ENCODE data around the gene MB. TPM values are rescaled to one million over a fixed set of nuclear protein-coding genes. Genes with fewer than 3 reads are reported as not detected.

MB gene
- total RNA-seq, 4 donors from 2014 or later = not detected

DNA sequence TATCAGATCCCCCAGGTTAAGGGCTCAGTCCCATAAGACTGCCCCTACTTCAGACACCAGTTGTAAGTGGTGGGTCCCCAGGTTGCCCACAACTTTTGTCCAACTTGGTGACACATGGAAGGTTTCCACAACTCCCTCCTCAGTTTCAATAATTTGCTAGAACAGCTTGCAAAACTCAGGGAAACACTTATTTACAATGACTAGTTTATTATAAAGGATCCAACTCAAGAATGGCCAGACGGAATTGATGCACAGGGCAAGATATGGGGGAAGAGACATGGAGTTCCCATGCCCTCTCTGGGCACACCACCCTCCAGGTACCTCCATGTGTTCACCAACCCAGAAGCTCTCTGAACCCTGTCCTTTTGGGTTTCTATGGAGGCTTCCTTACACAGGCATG is 36.7 kb upstream of the MB start:
- Histone ChIP-seq H3K36me3 (peaks cover 0 to 46% (median 3%) of the 10 kb centered on the region in 3 donors), H3K9me3 (peaks cover 0 to 6% (median 0%) of the 10 kb centered on the region in 4 donors), H3K4me3 (no peak overlapping the region), H3K27ac (no peak overlapping the region), H3K4me1 (peaks cover 0 to 18% (median 6%) of the 10 kb centered on the region in 4 donors), H3K27me3 (no peaks in the 10 kb centered on the region)
- TF ChIP-seq EP300 (IDR thresholded peaks at IDR 0.05) = no peak
- TF ChIP-seq POLR2A (IDR thresholded peaks at IDR 0.05) = no peak
- TF ChIP-seq, protein P1, sequence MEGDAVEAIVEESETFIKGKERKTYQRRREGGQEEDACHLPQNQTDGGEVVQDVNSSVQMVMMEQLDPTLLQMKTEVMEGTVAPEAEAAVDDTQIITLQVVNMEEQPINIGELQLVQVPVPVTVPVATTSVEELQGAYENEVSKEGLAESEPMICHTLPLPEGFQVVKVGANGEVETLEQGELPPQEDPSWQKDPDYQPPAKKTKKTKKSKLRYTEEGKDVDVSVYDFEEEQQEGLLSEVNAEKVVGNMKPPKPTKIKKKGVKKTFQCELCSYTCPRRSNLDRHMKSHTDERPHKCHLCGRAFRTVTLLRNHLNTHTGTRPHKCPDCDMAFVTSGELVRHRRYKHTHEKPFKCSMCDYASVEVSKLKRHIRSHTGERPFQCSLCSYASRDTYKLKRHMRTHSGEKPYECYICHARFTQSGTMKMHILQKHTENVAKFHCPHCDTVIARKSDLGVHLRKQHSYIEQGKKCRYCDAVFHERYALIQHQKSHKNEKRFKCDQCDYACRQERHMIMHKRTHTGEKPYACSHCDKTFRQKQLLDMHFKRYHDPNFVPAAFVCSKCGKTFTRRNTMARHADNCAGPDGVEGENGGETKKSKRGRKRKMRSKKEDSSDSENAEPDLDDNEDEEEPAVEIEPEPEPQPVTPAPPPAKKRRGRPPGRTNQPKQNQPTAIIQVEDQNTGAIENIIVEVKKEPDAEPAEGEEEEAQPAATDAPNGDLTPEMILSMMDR (IDR thresholded peaks at IDR 0.05) = no peak
- WGBS, 2 donors = 83 to 90% methylated on average over 1 of the region's 1 CpG
- no peak for DNase-seq (ENCODE audit: low spot score in 2 of 2)

DNA sequence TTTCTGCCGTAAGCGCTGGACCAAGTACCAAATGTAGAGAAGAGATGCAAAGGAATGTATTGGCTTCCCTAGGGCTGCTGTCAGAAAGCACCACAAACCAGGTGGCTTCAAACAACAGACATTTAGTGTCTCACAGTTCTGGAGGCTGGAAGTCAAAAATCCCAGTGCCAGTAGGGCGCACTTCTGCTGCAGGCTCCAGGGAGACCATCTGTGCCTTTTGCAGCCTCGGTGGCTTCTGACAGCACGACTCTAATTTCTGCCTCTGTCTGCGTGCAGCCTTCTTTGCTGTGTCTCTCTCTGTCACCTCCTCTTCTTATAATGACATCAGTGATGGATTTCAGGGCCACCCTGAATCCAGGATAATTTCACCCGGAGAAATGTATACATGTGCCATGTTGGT is 34.0 kb upstream of the MB start:
- WGBS, 2 donors = 97% methylated on average over 7 of the region's 7 CpGs

DNA sequence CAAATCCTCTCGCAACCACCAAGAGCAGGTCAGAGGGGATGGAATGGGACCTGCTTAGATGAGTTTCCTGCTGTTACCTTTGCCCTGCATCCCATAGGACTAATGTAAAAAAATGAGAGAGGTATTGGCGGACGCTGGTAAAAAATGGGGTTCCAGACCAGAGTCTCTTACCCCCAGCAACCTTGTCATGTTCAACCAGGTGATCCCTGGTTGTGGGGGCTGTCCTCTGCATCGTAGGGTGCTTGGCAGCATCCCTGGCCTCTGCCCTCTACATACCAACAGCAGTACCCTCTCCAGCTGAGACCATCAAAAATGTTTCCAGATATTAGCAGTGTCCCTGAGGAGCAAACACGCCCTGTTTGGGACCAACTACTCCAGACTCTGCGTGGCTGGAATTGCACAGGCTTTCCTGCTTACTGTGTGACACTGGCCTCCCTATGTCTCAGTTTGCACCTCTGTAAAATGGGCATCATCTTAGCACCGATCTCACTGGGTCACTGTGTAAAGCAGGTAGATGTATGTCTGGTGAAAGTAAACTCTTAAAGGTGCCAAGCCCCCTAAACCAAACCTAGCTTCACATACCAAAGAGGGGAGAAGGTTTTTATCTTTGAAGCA is 32.6 kb upstream of the MB start:
- Histone ChIP-seq H3K9me3 (peaks cover 0 to 6% (median 0%) of the 10 kb centered on the region in 4 donors), H3K4me3 (peak overlapping the region in 3 of 4 donors; percentile 69 to 70 (median 69)), H3K4me1 (peaks cover 0 to 48% (median 20%) of the 10 kb centered on the region in 4 donors), H3K36me3 (peaks cover 0 to 7% (median 0%) of the 10 kb centered on the region in 3 donors), H3K27ac (peak overlapping the region in 2 of 4 donors; percentile 94 to 95), H3K27me3 (no peaks in the 10 kb centered on the region)
- TF ChIP-seq, protein P1 (IDR thresholded peaks at IDR 0.05) = no peak
- TF ChIP-seq EP300 (IDR thresholded peaks at IDR 0.05) (no peak), POLR2A (IDR thresholded peaks at IDR 0.05) (no peak)
- 78 to 88% methylated on average over 7 of the region's 7 CpGs for WGBS, 2 donors
- DNase-seq (ENCODE audit: low spot score in 2 of 2) = no peak

More for the DNA sequence above, 34.0 kb upstream of the MB start:
- no peak for TF ChIP-seq EP300 (IDR thresholded peaks at IDR 0.05)
- TF ChIP-seq, protein P1 (IDR thresholded peaks at IDR 0.05) = no peak
- no peak for TF ChIP-seq POLR2A (IDR thresholded peaks at IDR 0.05)
- Histone ChIP-seq H3K36me3 (peaks cover 0 to 18% (median 0%) of the 10 kb centered on the region in 3 donors), H3K27me3 (no peaks in the 10 kb centered on the region), H3K27ac (no peak overlapping the region), H3K4me1 (peaks cover 0 to 40% (median 20%) of the 10 kb centered on the region in 4 donors), H3K9me3 (peaks cover 0 to 6% (median 0%) of the 10 kb centered on the region in 4 donors), H3K4me3 (no peak overlapping the region)
- no peak for DNase-seq (ENCODE audit: low spot score in 2 of 2)

DNA sequence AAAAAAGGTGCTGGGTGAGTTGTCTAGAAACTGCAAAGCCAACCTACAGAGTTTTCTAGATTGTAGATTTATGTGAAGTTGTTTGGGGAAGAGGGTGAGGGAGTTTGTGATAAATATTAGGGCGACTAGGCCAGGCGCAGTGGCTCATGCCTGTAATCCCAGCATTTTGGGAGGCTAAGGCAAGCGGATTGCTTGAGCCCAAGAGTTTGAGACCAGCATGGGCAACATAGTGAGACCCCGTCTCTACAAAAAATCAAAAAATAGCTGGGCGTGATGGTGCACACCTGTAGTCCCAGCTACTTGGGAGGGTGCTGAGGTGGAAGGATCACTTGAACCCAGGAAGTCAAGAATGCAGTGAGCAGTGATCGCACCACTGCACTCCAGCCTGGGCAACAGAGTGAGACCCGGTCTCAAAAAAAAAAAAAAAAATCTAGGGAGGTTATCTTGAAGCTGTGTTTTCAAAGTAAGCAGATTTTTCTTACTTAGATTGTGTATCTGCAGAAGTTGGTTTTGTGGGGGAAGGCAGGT is 32.0 kb upstream of the MB start:
- 71 to 92% methylated on average over 7 of the region's 7 CpGs for WGBS, 2 donors
- Histone ChIP-seq H3K4me3 (peak overlapping the region; percentile 43 to 70 (median 69)), H3K4me1 (peaks cover 0 to 48% (median 20%) of the 10 kb centered on the region in 4 donors), H3K9me3 (peaks cover 0 to 6% (median 0%) of the 10 kb centered on the region in 4 donors), H3K27me3 (no peaks in the 10 kb centered on the region), H3K27ac (peak overlapping the region; percentile 68 to 95 (median 94)), H3K36me3 (peaks cover 0 to 7% (median 0%) of the 10 kb centered on the region in 3 donors)
- no peak for DNase-seq (ENCODE audit: low spot score in 2 of 2)
- TF ChIP-seq, protein P1 (IDR thresholded peaks at IDR 0.05) = no peak
- TF ChIP-seq POLR2A (IDR thresholded peaks at IDR 0.05) (no peak), EP300 (IDR thresholded peaks at IDR 0.05) (no peak)
